Stimulated activated CD4-positive, alpha-beta T cell treated with anti-CD3 and anti-CD28 coated beads, Interleukin-15, amount 100 ng/mL, for 24 hours (primary cell): ENCODE measurements around the gene TTC21A.

Experiments
- DNase-seq: peaks from one replicate; pipeline ENCODE4 v3.0.0-alpha.2; 2020

Gene TTC21A

DNA sequence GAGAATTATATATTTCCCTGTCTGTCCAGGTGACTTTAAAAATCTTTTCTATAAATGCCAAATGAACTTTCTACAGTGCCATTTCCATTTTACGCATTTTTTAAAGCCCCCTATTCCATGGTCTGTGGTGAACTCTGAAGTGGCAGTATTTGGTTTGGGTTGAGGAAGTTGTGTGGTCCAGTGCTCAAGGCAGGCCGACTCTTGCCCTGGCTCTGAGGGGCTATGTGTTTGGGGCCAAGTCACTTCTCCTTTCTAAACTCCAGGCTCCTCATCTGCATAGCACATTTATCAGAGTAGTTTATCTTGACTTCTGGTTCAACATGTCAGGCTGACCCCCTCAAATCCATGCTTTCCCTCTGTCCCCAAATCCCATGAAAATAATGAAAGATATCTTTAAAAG, 14.1 kb downstream of the TTC21A start:
- no peak for DNase-seq

- no peak for DNase-seq
Observed at GRCh38 chr3:39122813-39123212, 15.3 kb downstream of the TTC21A start.

DNA sequence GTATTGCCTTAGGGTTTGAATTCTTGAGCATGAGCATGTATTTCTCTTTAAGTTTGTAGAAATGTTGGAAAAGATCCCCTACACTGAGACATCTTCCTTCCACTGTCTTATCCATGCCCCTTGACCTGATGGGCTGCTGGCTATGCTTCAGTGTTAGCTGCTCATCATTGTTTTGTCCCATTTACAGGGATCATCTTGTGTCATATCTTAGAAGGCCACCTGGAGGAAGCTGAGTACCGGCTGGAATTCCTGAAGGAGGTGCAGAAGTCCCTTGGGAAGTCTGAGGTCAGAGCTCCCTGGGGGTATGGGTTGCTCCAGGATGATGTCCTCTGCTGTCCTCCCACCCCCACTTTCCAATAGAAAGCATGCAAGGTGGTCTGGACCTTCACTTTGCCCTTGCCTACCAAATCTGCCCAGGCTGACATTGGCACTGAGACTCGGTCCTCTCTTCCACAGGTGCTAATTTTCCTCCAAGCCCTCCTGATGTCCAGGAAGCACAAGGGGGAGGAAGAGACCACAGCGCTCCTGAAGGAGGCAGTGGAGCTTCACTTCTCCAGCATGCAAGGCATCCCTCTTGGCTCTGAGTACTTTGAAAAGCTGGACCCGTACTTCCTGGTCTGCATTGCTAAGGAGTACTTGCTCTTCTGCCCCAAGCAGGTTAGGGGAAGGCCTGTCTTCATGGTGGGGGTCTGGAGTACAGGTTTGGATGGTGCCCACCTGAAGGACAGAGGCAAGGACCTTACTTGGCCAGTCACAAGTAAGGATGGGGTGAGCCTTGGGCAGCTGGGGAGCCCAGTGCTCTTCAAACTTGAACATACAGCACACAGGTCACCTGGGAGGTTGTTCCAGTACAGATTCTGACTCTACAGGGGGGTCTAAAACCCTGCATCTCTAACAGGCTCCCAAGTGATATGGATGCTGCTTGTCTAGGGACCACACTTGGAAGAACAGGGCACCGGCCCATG, 17.7 kb downstream of the TTC21A start:
- no peak for DNase-seq

DNA sequence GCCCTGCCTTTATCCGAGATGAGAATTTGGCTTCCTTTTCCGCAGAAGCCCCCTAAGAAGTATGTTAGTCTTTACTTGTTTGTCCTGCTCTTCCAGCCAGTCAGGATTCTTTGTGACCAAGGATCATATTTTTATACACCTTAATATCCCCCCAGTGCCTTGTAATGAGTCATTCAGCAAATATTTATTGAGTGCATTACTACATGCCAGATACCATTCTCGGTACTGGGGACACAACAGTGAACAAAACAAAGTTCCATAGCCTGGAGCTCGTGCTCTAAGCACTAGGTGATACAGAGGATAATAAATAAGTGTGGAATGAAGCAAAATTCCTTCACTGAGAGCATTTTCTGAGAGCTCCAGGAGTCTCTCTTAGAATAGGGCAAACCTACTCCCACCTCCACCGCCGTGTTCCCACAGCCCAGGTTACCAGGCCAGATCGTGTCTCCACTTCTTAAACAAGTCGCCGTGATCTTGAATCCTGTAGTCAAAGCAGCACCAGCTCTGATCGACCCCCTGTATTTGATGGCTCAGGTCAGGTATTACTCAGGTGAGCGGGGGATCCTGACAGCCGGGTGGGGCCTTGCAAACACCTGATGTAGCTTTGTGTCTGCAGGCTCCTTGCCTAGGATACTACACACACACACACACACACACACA, 18.5 kb downstream of the TTC21A start:
- no peak for DNase-seq

DNA sequence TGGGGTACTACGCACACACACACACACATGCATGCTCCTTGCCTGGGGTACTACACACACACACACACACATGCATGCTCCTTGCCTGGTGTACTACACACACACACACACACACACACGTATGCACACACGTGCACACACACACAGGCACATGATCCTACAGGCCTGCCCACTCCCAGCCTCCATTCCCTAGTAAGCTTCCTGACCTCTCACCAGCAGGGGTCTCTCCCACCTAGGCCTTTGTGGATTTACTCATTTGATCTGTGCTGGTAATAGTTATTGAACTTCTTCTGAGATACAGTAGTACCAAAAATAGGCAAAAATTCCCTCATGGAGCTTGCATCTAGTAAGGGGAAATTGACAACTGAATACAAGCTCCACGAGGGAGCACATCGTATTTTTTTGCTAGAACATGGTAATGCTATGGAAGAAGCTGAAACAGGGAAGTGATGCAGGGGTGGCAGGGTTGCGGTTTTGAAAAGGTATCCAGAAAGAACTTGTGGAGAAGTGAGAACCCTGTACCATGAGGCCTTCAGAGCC, 19.1 kb downstream of the TTC21A start:
- DNase-seq: peak; percentile 47

GRCh38 chr3:39127269-39127907, 19.9 kb downstream of the TTC21A start:
- no peak for DNase-seq

- DNase-seq: no peak
Observed at GRCh38 chr3:39127908-39128304, 20.4 kb downstream of the TTC21A start.

DNA sequence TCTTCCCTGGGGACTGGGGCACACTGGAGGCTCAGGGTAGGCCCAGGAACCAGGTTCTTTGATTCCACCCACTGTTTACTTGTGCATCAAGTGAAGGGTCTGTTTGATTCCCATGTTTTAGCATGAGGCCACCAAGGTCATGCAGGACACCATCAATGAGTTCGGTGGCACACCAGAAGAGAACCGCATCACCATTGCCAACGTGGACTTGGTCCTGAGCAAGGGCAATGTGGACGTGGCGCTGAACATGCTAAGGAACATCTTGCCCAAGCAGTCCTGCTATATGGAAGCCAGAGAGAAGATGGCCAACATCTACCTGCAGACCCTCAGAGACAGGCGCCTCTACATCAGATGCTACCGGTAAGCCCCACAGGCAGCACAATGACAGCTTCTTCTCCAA, 21.5 kb downstream of the TTC21A start:
- no peak for DNase-seq

DNA sequence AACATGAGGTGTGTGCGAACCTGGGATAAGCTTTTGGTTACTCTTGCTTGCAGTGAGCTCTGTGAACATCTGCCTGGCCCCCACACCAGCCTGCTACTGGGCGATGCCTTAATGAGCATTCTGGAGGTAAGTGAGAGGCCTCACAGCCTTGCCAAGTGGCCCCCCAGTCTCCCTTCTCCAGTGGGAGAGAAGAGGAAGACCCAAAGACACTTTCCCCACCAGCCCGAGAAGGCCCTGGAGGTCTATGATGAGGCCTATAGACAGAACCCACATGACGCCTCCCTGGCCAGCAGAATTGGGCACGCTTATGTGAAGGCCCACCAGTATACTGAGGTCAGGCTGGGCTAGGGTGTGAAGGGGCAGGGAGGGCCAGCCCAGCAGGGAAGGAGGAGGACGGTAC, 22.5 kb downstream of the TTC21A start:
- no peak for DNase-seq

GRCh38 chr3:39130693-39131265, 23.3 kb downstream of the TTC21A start:
- no peak for DNase-seq

GRCh38 chr3:39132096-39133092, 24.9 kb downstream of the TTC21A start:
- DNase-seq: no peak

DNA sequence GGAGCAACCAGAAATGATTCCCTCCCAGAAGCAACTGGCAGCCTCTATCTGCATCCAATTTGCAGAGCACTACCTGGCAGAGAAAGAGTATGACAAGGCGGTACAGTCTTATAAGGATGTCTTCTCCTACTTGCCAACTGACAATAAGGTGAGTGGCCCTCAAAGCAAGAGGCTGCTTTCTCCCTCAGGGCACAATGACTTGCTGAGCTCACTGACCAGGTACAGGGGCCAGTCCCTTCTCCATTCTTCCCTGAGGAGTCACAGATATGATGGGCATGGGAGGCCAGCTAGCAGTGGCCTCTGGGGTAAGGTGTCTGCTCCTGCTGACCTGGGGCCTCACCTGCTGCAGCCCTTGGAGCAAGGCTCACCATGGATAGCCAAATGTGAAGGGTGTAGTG, 25.6 kb downstream of the TTC21A start:
- no peak for DNase-seq

DNA sequence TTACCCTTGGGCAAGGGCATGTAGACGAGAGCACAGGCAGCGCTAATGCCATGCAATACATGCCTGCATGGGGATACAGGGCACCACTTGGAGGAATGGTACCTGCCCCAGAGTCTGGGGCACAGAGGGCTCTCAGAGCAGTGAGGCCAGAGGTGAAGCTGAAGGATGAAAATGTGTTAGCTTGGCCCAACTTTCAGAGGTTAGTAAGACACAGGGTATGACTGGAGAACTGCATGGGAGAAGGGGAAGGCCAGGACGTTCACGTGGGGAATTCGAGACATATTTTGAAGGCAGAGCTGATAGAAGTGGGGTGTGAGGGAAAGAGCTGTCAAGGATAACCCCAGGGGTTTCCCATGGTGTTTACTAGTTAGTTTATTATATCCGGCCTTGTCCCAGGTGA, 26.3 kb downstream of the TTC21A start:
- DNase-seq: no peak

GRCh38 chr3:39134305-39134704, 26.8 kb downstream of the TTC21A start:
- no peak for DNase-seq

DNA sequence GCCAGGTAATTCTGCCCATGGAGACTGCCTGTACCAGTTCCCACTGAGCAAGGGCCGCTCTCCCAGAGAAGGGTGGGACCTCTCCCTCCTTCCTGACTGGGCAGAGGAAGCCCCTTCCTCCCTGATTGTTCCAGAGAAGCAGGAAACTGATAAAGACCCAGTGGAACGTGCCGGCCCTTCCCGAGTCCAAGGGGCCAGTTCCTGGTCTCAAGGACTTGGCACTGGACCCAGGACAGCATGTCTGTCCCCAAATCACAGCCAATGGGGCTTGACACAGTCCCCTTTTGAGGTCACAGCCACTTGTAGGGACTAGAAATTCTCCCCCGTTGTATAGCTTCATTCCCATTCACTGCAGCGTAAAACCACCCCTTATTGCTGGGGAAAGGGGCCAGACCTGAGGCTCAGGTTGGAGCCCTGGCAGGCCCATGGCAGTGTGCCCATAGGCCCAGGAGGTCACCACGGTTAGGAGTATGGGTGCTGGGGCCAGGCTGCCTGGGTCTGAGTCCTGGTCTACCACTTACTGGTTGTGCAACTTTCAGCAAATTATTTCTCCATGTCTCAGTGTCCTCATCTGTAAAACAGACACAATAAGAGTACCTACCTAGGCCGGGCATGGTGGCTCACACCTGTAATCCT, 27.8 kb downstream of the TTC21A start:
- DNase-seq: no peak

DNA sequence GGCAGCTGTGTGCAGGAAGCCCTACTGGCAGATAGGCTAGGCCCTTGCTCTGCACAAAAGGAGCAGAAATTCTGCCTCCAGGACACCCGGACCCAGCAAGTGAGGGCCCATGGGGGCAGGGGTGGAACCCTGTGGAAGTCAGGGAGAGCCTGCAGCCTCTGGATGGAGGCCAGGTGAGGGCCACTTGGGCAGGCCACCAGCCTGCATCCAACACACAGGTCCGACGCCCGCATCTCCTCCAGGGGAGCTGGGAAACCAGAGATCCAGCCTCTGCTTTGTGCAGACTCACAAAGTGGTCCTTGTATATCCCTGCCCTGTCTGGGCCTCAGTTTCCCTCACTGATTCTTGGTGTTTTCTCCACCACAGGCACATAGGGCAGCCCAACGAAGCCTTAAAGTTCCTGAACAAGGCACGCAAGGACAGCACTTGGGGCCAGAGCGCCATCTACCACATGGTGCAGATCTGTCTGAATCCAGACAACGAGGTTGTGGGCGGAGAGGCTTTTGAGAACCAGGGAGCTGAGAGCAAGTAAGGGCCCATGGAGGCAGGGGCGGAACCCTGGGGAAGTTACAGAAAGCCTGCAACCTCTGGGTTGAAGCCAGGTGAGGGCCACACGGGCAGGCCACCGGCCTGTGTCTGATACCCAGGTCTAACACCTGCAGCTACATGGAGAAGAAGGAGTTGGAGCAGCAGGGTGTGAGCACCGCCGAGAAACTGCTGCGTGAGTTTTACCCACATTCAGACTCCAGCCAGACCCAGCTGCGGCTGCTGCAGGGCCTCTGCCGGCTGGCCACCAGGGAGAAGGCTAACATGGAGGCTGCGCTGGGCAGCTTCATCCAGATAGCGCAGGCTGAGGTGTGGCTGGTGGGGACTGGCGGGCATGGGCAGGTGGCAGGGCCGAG, 29.3 kb downstream of the TTC21A start:
- no peak for DNase-seq

- no peak for DNase-seq
Observed at GRCh38 chr3:39137435-39137936, 30.0 kb downstream of the TTC21A start.

- DNase-seq: no peak
Observed at GRCh38 chr3:39137991-39138803, 30.7 kb downstream of the TTC21A start.

GRCh38 chr3:39138804-39139415, 31.4 kb downstream of the TTC21A start:
- no peak for DNase-seq
